Ecto neural progenitor cell (in vitro differentiated cells): ENCODE measurements around the gene ZNF611.
"Not testable (repeated sequence)": the region's sequence is repeated elsewhere in the genome, so short reads cannot be mapped to it uniquely, and the experiment has no call there.

Experiments used
- DNase-seq: peaks from one replicate; pipeline ENCODE4 v3.0.0-alpha.2; 2018; ENCODE audit warnings: low spot score

The ZNF611 gene

DNA sequence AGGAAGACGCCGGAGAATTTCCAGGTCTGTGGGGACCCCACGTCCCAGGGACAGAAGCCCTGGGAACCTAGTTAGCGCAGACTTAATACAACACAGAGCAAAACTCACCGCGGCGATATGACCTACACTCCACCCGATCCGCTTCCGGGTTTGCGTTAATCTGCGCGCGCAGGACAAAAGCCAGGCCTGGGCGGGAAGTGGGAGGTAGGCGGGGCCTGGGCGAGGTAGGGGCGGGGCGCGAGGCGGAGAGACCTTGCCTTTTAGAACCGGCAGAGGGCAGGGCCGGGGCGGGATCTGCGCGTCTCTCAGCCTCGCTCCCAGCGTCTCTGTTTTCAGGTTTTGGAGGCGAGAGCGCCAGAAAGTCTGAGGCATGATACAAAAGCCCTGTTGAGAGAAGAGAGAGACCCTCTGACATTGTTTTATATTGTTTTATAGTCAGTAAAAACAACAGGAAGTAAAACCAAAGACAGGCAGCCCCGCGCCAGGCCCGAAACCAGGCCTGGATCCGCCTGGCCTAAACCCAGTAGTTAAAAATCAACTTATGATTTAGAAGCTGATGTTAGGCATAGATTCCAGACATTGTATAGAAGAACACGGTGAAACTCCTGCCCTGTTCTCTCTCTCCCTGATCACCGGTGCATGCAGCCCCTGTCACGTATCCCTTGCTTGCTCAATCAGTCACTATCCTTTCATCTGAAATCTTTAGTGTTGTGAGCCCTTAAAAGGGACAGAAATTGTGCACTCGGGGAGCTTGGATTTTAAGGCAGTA is at the start of gene ZNF611:
ZNF611 (minus strand) TSS at position 152 of the 769 bp plus-strand sequence. CDS start 19,150 bp downstream, outside the sequence.
- peak; percentile 98 for DNase-seq

DNA sequence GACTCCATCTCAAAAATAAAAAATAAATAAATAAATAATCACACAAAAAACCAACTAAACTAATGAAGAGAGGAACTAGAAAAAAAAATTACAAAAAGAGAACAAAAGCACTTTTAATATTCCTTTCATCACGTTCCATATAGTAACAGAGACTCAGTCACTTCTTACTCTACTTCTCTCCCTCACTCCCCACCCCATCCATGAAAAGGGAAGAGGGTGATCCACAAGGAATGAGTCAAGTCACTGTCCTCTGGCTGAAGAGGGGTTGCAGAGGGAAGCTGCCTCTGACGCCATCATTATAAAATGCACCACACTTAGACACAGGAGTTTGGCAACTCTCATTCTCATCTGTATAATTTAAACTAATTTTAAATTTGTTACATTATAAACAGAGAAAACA is 48.0 kb upstream of the ZNF611 start:
- DNase-seq = not testable (repeated sequence)

- no peak for DNase-seq
These were observed 44.0 kb upstream of the ZNF611 start for GRCh38 chr19:52778811-52779210.

- not testable (repeated sequence) for DNase-seq
These were observed 21.6 kb upstream of the ZNF611 start for GRCh38 chr19:52756447-52756846.

- no peak for DNase-seq
These were observed 14.9 kb upstream of the ZNF611 start for GRCh38 chr19:52749780-52750179.

DNA sequence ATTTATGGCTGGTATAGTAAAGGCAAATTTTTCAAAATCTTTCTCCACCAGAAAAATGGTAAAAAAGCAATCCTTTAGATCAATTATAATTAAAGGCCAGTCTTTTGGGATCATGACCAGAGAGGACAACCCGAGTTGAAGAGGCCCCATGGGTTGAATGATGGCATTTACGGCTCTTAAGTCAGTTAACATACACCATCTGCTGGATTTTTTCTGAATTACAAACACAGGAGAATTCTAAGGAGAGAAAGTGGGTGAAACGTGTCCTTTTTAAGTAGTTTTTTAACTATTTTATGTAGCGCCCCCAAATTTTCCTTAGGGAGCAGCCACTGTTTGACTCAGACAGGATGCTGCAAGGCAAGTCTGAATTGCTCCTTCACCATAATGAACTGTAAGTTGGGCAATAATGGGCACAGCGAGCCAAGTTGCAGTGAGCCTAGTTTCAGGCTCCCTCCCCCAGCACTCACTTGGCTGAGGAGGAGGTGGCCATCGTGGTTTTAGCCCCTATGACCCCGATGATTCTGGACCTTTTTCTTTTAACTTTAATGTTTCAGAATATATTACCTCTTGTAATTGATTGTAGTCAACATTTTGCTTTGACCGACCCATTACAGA is 13.6 kb upstream of the ZNF611 start:
- DNase-seq = no peak

- not testable (repeated sequence) for DNase-seq
These were observed 11.1 kb upstream of the ZNF611 start for GRCh38 chr19:52745919-52746318.

GRCh38 chr19:52743091-52743490 is 8.2 kb upstream of the ZNF611 start:
- DNase-seq = no peak

- no peak for DNase-seq
These were observed 7.7 kb upstream of the ZNF611 start for GRCh38 chr19:52742516-52742915.

GRCh38 chr19:52741951-52742485 is 7.2 kb upstream of the ZNF611 start:
- DNase-seq = no peak

DNA sequence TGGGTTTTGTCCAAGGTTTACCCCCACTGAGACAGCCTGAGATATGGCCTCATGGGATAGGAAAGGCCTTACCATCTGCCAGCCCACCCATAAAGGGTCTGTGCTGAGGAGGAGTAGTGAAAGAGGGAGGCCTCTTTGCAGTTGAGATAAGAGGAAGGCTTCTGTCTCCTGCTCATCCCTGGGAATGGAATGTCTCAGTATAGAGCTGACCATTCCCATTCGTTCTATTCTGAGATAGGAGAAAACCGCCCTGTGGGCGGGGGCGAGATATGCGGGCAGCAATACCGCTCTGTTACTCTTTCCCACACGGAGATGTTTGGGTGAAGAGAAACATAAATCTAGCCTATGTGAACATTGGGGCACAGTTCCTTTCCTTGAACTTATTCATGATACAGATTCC is 6.5 kb upstream of the ZNF611 start:
- DNase-seq = not testable (repeated sequence)

- no peak for DNase-seq
These were observed 4.7 kb upstream of the ZNF611 start for GRCh38 chr19:52739576-52739975.

GRCh38 chr19:52735734-52736133 is 890 bp upstream of the ZNF611 start:
- DNase-seq = peak; percentile 85

DNA sequence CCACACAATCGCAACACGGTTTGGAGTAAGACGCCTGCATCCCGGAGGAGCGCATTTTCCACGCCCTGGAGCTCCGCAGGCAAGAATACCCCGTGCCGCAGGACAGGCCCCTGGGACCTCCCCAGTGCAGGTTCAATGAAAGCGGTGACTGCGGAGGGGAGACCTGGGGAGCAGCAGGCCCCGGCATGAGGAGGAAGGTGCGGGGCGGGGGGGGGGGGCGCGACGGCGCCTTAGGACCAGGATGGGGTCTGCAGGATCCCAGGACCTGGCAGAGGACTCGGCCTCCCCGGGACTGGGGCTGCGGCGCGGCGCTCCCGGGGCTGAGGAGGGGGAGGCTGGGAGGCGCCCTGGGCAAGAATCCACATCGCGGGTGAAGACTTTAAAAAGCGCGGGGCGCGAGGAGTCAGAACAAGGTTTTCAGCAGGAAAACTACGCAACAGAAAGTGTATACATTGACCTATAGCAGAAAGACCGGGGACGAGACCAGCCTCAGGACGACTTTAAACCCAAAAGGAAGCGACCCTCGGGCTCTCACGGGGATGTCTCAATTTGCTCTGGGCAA is 432 bp downstream of the ZNF611 start:
- peak; percentile 70 for DNase-seq

DNA sequence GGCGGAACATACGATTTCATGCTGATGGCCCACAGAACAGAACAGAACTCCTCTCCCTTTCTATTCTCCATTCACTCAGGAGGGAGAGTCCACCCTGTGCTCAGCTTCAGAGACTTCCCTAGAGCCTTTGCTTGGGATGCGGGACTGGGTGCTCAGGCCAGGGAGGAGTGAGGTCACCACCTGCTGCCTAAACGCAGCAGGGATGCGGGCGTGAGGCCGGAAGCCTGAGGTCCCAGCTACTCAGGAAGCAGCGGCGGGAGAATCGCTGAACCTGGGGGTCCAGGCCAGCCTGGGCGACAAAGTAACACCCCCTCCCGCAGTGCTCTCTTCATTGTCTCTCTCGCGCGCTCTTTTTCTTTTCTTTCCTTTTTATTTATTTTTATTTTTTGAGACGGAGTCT is 8.8 kb downstream of the ZNF611 start:
- not testable (repeated sequence) for DNase-seq

DNA sequence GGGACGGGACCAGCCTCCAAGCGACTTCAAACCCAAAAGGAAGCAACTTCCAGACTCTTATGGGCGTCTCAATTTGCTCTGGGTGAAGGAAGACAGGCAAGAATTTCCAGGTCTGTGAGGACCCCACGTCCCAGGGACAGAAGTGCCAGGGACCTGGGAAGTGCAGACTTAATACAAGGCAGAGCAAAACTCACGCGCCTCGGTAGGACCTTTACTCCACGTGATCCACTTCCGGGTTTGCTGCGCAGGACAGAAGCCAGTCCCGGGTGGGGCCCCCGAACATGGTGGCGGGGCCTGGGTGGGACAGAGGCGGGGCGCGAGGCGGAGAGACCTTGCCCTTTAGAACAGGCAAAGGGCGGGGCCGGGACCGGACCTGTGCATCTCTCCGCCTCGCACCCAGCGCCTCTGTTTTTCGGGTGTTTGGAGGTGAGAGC is 9.3 kb downstream of the ZNF611 start:
- peak; percentile 31 for DNase-seq

DNA sequence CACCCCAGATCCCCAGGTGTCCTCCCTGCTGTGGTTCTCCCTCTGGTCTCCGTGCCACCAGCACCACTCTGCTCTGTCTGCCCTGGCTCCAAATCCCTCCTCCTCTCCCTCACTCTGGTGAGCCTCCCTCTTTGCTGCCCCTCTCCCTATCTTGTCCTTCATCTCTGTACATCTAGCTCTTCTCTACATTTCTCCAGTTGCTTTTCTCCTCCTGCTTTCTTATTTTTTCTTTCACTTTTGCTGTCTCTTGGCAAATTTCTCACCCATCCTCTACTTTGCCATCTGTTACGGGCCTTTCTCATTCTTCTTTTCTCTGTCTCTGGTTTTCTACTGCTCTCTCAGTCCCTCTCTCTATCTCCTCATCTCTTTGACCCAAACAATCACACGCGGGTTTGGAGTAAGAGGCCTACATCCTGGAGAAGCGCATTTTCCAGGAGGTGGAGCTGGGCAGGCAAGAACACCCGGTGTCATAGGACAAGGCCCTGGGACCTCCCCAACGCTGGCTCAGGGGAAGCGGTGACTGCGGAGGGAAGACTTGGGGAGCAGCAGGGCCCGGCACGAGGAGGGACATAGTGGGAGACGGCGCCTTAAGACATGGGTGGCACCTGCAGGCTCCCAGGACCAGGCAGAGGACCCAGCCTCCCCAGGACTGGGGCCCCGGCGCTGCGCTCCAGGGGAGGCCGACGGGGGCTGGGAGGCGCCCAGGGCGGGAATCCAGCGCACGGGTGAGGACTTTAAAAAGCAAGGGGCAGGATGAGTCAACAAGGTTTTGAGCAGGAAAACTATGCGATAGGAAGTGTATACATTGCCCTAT is 9.9 kb downstream of the ZNF611 start:
- DNase-seq = peak; percentile 36

DNA sequence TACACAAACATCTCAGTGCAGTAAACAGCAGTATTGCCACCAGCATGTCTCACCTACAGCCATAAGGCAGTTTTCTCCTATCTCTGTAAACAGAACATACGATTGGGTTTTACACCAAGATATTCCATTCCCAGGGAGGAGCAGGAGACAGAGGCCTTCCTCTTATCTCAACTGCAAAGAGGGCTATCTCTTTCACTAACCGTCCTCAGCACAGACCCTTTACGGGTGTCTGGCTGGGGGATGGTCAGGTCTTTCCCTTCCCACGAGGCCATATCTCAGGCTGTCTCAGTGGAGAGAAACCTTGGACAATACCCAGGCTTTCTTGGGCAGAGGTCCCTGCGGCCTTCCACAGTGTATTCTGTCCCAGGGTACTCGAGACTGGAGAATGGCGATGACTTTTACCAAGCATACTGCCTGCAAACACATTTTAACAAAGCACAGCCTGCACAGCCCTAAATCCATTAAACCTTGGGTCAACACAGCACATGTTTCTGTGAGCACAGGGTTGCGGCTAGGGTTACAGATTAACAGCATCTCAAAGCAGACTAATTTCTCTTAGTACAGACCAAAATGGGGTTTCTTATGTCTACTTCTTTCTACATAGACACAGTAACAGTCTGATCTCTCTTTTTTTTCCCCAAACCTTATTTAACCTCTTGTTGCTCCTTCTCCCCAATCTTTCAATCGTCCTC is 10.8 kb downstream of the ZNF611 start:
- not testable (repeated sequence) for DNase-seq

GRCh38 chr19:52722062-52723003 is 12.5 kb downstream of the ZNF611 start:
- no peak for DNase-seq

DNA sequence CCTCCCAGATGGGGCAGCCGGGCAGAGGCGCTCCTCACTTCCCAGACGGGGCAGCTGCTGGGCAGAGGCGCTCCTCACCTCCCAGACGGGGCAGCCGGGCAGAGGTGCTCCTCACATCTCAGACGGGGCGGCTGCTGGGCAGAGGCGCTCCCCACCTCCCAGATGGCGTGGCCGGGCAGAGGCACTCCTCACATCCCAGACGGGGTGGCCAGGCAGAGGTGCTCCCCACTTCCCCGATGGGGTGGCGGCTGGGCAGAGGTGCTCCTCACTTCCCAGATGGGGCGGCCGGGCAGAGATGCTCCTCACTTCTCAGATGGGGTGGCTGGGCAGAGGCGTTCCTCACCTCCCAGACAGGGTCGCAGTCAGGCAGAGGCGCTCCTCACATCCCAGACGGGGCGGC is 14.3 kb downstream of the ZNF611 start:
- DNase-seq = not testable (repeated sequence)
